Prostate gland (tissue), 2 donors: Measurements from ENCODE around the gene TADA2A. TPM values are rescaled to one million over a fixed set of nuclear protein-coding genes. Genes with fewer than 3 reads are reported as not detected.

Source experiments
- DNase-seq: peaks from one replicate; pipeline ENCODE4 v3.0.0-alpha.2; 2019; ENCODE audit warnings: low spot score
- H3K27ac ChIP-seq, 2 donors: fragments of 200-600 bp; sonication (generic); 2 replicates each; pipeline ENCODE4 v1.5.1; 2017 to 2019
- H3K27me3 ChIP-seq: fragments of 200-600 bp; sonication (generic); replicated peaks from 2 replicates; pipeline ENCODE4 v1.5.1; 2019; ENCODE audit not compliant: insufficient read depth
- H3K36me3 ChIP-seq, 2 donors: fragments of 200-600 bp; sonication (generic); 1 replicate in 1 of 2; 2 replicates in 1 of 2; pipeline versions ENCODE4 v1.5.1 to v1.8.1; 2017 to 2019
- H3K4me1 ChIP-seq: fragments of 200-600 bp; sonication (generic); replicated peaks from 2 replicates; pipeline ENCODE4 v1.5.1; 2019
- H3K4me3 ChIP-seq, 2 donors: fragments of 200-600 bp; sonication (generic); 2 replicates each; pipeline ENCODE4 v1.5.1; 2017 to 2019
- H3K9me3 ChIP-seq: fragments of 200-600 bp; sonication (generic); 2 replicates; pipeline ENCODE4 v1.5.1; 2017
- CTCF ChIP-seq, 4 experiments: fragments of 200-600 bp in 2 of 4; fragments of 450-650 bp in 2 of 4; sonication (generic) in 2 of 4; IDR thresholded peaks; 1 replicate in 3 of 4; 2 replicates in 1 of 4; pipeline ENCODE4 v1.5.1; 2016 to 2019; ENCODE audit warnings: antibody characterized with exemption in 4 of 4, mild to moderate bottlenecking in 2 of 4, moderate library complexity in 2 of 4
- POLR2A ChIP-seq: fragments of 450-650 bp; IDR thresholded peaks from one replicate; pipeline ENCODE4 v1.6.1; 2016; ENCODE audit warnings: antibody characterized with exemption, mild to moderate bottlenecking
- POLR2AphosphoS5 ChIP-seq: sonication (generic); formaldehyde crosslinking; IDR thresholded peaks from one replicate; pipeline ENCODE4 v1.6.1; 2017; ENCODE audit warnings: antibody characterized with exemption
- whole genome bisulfite sequencing: methylation state at CpG from one replicate; pipeline ENCODE4 v1.1.5; 2018; 5-methylcytosine and 5-hydroxymethylcytosine counted together
- intact Hi-C: fragments of 100-400 bp; cut with DNase I; formaldehyde crosslinking; loops from one replicate; pipeline ENCODE4 v1.14.2; 2022
- total RNA-seq, 2 donors: library from RNA; depleted of rRNA; stranded (reverse); fragments of >200 nt; gene quantifications; one replicate each; pipeline ENCODE4 v1.1.0, GENCODE V29; 2016

The TADA2A gene
- total RNA-seq, 2 donors from 2014 or later = 13.0 to 29.7 TPM

- no peak for DNase-seq
- Histone ChIP-seq H3K4me3 (no peak overlapping the region), H3K9me3 (no peaks in the 10 kb centered on the region), H3K36me3 (peaks cover 0 to 4% of the 10 kb centered on the region in 2 donors), H3K4me1 (peaks cover 3% of the 10 kb centered on the region), H3K27ac (no peak overlapping the region), H3K27me3 (no peaks in the 10 kb centered on the region)
- intact Hi-C loops = no loop called here
- TF ChIP-seq POLR2A = no peak
- TF ChIP-seq CTCF (IDR thresholded peaks at IDR 0.05) = no peak
- TF ChIP-seq POLR2AphosphoS5 = no peak
- WGBS = 96% methylated on average over 1 of the region's 1 CpG
These were observed 72.3 kb downstream of the TADA2A start for GRCh38 chr17:37479025-37479424.

GRCh38 chr17:37480427-37480826 lies 73.7 kb downstream of the TADA2A start:
- H3K4me1 ChIP-seq = peaks cover 3% of the 10 kb centered on the region
- no peaks in the 10 kb centered on the region for H3K27me3 ChIP-seq
- H3K36me3 ChIP-seq = peaks cover 0 to 1% of the 10 kb centered on the region in 2 donors
- 93% methylated on average over 2 of the region's 2 CpGs for WGBS
- intact Hi-C loops = no loop called here
- no peak overlapping the region for H3K27ac ChIP-seq
- H3K4me3 ChIP-seq = no peak overlapping the region
- no peaks in the 10 kb centered on the region for H3K9me3 ChIP-seq
- no peak for TF ChIP-seq CTCF (IDR thresholded peaks at IDR 0.05)
- TF ChIP-seq POLR2AphosphoS5 = no peak
- TF ChIP-seq POLR2A = no peak
- DNase-seq = no peak

- WGBS = 72% methylated on average over 9 of the region's 9 CpGs
- Histone ChIP-seq H3K27ac (no peak overlapping the region), H3K27me3 (no peaks in the 10 kb centered on the region), H3K4me1 (no peaks in the 10 kb centered on the region), H3K9me3 (no peaks in the 10 kb centered on the region), H3K36me3 (no peaks in the 10 kb centered on the region), H3K4me3 (no peak overlapping the region)
- intact Hi-C loops = no loop called here
- no peak for DNase-seq
- TF ChIP-seq POLR2A = no peak
These were observed 74.4 kb downstream of the TADA2A start for GRCh38 chr17:37481001-37481665.

- intact Hi-C loops = no loop called here
- H3K27me3 ChIP-seq = no peaks in the 10 kb centered on the region
- DNase-seq = no peak
- H3K36me3 ChIP-seq = no peaks in the 10 kb centered on the region
- H3K27ac ChIP-seq = no peak overlapping the region
- peaks cover 6% of the 10 kb centered on the region for H3K4me1 ChIP-seq
- no peak overlapping the region for H3K4me3 ChIP-seq
- WGBS = 53% methylated on average over 5 of the region's 5 CpGs
- TF ChIP-seq POLR2AphosphoS5 (no peak), POLR2A (no peak), CTCF (IDR thresholded peaks at IDR 0.05) (no peak)
- no peaks in the 10 kb centered on the region for H3K9me3 ChIP-seq
These were observed 76.8 kb downstream of the TADA2A start for GRCh38 chr17:37483311-37484039.

- 30% methylated on average over 1 of the region's 1 CpG for WGBS
- no peak overlapping the region for H3K27ac ChIP-seq
- DNase-seq = no peak
- H3K27me3 ChIP-seq = no peaks in the 10 kb centered on the region
- TF ChIP-seq POLR2A = no peak
- no peak for TF ChIP-seq CTCF (IDR thresholded peaks at IDR 0.05)
- TF ChIP-seq POLR2AphosphoS5 = no peak
- intact Hi-C loops = no loop called here
- H3K9me3 ChIP-seq = no peaks in the 10 kb centered on the region
- H3K4me3 ChIP-seq = no peak overlapping the region
- peaks cover 6% of the 10 kb centered on the region for H3K4me1 ChIP-seq
- H3K36me3 ChIP-seq = no peaks in the 10 kb centered on the region
These were observed 79.4 kb downstream of the TADA2A start for GRCh38 chr17:37485938-37486570.
